Lung (tissue), 12 donors: Measurements from ENCODE around the gene COLEC11. TPM values are rescaled to one million over a fixed set of nuclear protein-coding genes. Genes with fewer than 3 reads are reported as not detected.

Experiments
- ATAC-seq: fragments of 200-7000 bp; cut with Tn5 transposase; one replicate; pipeline ENCODE4 v1.9.1; 2020; ENCODE audit warnings: moderate number of reproducible peaks; ENCODE audit not compliant: insufficient read depth, low FRiP score
- DNase-seq, 3 donors: peaks; one replicate each; pipeline ENCODE4 v3.0.0-alpha.2; 2013 to 2017
- H3K27ac ChIP-seq, 2 donors: one replicate each; pipeline ENCODE4 v1.5.1; 2013; ENCODE audit warnings: mild to moderate bottlenecking in 2 of 2, moderate library complexity in 2 of 2, control low read depth in 1 of 2, inconsistent platforms in 1 of 2, low read depth in 1 of 2, low read length in 1 of 2
- H3K27me3 ChIP-seq, 3 donors: one replicate each; pipeline ENCODE4 v1.5.1; 2013; ENCODE audit warnings: low read length in 2 of 3; ENCODE audit not compliant: control insufficient read depth in 3 of 3, insufficient read depth in 3 of 3
- H3K36me3 ChIP-seq, 4 donors: one replicate each; pipeline ENCODE4 v1.5.1; 2013; ENCODE audit warnings: low read length in 4 of 4, mild to moderate bottlenecking in 1 of 4, moderate library complexity in 1 of 4; ENCODE audit not compliant: control insufficient read depth in 4 of 4, insufficient read depth in 4 of 4
- H3K4me1 ChIP-seq, 5 donors: one replicate each; pipeline ENCODE4 v1.5.1; 2013; ENCODE audit warnings: low read length in 5 of 5, mild to moderate bottlenecking in 2 of 5, moderate library complexity in 1 of 5; ENCODE audit not compliant: control insufficient read depth in 5 of 5, insufficient read depth in 5 of 5
- H3K4me3 ChIP-seq: one replicate; pipeline ENCODE4 v1.5.1; 2013; ENCODE audit warnings: mild to moderate bottlenecking, control low read depth, moderate library complexity
- H3K9ac ChIP-seq, 2 donors: one replicate each; pipeline ENCODE4 v1.5.1; 2013; ENCODE audit warnings: low read length in 2 of 2, control low read depth in 1 of 2; ENCODE audit not compliant: insufficient read depth in 1 of 2
- H3K9me3 ChIP-seq, 4 donors: one replicate each; pipeline ENCODE4 v1.5.1; 2013; ENCODE audit warnings: low read length in 3 of 4, mild to moderate bottlenecking in 1 of 4, moderate library complexity in 1 of 4; ENCODE audit not compliant: control insufficient read depth in 4 of 4, insufficient read depth in 3 of 4
- WGBS, 2 donors: extraction: QIAGEN DNeasy Blood & Tissue Kit; methylation state at CpG; one replicate each; pipeline ENCODE4 v1.1.7; 2013; 5-methylcytosine and 5-hydroxymethylcytosine counted together
- polyA plus RNA-seq, 2 donors: library from polyadenylated mRNA; stranded (reverse); fragments of 200-250 nt; gene quantifications; one replicate each; pipeline ENCODE4 v1.2.1, GENCODE V29; 2013
- total RNA-seq, 2 donors: library from RNA; depleted of rRNA in 1 of 2; stranded (reverse); fragments of >200 nt in 1 of 2; gene quantifications; one replicate each; pipeline ENCODE4 v1.2.1, GENCODE V29; 2014 to 2021
- TF ChIP-seq, protein P1 (sequence below): IDR thresholded peaks from 2 replicates; pipeline ENCODE4 v1.5.1; 2012; ENCODE audit warnings: mild to moderate bottlenecking; ENCODE audit errors: control extremely low read depth, extremely low read depth
- donor health status: control.
- donor health status: control.
- donor health status: Bipolar disorder and iron deficiency.
- donor health status: healthy.
- donor health status: DM: yes; HTN: yes; CAD: no.

COLEC11 gene
- total and polyA plus RNA-seq, 4 donors = 0.71 to 3.7 (median 1.9) TPM

DNA sequence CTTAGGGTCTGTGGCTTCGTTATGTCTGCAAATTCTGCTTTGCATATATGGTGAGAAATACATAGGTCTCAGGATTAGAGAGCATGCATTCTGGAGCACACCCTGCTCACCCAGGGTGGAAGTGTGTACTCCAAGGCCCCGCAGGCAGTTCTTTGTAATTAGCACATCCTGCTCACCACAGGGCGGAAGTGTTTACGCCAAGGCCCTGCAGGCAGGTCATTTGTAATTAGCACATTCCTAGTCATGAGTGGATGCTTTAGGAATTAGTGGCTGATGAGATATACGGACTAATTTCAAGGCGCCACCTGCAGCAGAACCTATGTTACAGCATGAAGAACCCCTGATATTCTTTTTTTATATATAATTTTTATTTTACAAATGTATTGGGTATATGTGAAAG lies 67.3 kb downstream of the COLEC11 start:
- WGBS, 2 donors = 80 to 86% methylated on average over 6 of the region's 6 CpGs
- DNase-seq = no peak

DNA sequence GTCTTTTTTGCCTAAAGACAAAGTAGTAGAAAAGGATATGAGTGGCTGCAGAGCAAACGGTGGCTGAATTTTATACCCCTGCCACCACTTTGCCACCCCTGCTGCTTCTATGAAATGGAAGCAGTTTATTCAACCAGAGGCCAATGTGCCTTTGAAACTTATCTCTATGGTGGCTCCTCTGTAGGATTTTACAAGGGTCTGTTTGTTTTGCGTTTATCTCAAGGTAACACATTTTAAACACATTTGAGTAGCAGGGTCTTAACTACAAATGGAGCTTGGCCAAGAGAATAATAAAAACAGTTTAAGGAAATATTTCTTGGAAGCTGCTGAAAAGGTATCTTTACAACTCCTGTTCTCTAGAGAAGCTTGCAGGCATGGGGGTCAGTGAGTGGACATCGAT lies 69.2 kb downstream of the COLEC11 start:
- Histone ChIP-seq H3K9ac (no peak overlapping the region), H3K36me3 (no peaks in the 10 kb centered on the region), H3K9me3 (no peaks in the 10 kb centered on the region), H3K4me1 (peaks cover 0 to 16% (median 6%) of the 10 kb centered on the region in 5 donors), H3K27me3 (peaks cover 0 to 3% (median 2%) of the 10 kb centered on the region in 3 donors), H3K27ac (no peak overlapping the region), H3K4me3 (no peak overlapping the region)
- TF ChIP-seq, protein P1, sequence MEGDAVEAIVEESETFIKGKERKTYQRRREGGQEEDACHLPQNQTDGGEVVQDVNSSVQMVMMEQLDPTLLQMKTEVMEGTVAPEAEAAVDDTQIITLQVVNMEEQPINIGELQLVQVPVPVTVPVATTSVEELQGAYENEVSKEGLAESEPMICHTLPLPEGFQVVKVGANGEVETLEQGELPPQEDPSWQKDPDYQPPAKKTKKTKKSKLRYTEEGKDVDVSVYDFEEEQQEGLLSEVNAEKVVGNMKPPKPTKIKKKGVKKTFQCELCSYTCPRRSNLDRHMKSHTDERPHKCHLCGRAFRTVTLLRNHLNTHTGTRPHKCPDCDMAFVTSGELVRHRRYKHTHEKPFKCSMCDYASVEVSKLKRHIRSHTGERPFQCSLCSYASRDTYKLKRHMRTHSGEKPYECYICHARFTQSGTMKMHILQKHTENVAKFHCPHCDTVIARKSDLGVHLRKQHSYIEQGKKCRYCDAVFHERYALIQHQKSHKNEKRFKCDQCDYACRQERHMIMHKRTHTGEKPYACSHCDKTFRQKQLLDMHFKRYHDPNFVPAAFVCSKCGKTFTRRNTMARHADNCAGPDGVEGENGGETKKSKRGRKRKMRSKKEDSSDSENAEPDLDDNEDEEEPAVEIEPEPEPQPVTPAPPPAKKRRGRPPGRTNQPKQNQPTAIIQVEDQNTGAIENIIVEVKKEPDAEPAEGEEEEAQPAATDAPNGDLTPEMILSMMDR = no peak
- no peak for DNase-seq
- no peak for ATAC-seq
- 74 to 80% methylated on average over 3 of the region's 3 CpGs for WGBS, 2 donors

More for the DNA sequence above, 67.3 kb downstream of the COLEC11 start:
- Histone ChIP-seq H3K36me3 (no peaks in the 10 kb centered on the region), H3K9ac (no peak overlapping the region), H3K4me3 (no peak overlapping the region), H3K4me1 (peaks cover 0 to 22% (median 6%) of the 10 kb centered on the region in 5 donors), H3K27me3 (peaks cover 0 to 2% (median 0%) of the 10 kb centered on the region in 3 donors), H3K27ac (no peak overlapping the region), H3K9me3 (no peaks in the 10 kb centered on the region)
- TF ChIP-seq, protein P1 = no peak
- no peak for ATAC-seq

DNA sequence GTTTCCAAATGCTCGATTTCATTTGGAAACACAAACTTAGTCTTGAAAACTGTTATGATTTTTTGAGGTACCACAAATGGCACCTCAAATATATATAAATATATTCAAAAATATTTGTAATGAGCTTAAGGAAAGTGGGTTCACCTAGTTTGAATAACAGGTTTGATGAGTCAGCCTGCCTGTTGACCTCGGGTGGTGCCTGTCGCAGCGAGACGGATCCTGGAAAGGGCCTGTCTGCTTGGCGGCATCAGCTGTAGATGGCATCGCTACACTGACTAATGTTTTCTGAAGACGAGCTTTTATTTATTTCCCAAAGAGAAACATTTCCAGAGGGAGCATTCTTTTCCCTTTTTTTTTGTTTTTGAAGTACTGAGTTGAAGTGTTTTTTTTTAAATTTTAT lies 70.0 kb downstream of the COLEC11 start:
- Histone ChIP-seq H3K9ac (no peak overlapping the region), H3K4me1 (peaks cover 0 to 8% (median 3%) of the 10 kb centered on the region in 5 donors), H3K4me3 (no peak overlapping the region), H3K36me3 (no peaks in the 10 kb centered on the region), H3K27ac (no peak overlapping the region), H3K27me3 (peaks cover 0 to 3% (median 2%) of the 10 kb centered on the region in 3 donors), H3K9me3 (no peaks in the 10 kb centered on the region)
- TF ChIP-seq, protein P1 = no peak
- no peak for ATAC-seq
- DNase-seq = no peak
- 84 to 87% methylated on average over 8 of the region's 8 CpGs for WGBS, 2 donors
